Keratinocyte (primary cell): Measurements from ENCODE around the gene MOCS3. TPM values are rescaled to one million over a fixed set of nuclear protein-coding genes. Genes with fewer than 3 reads are reported as not detected.

Source experiments
- DNase-seq: peaks from one replicate; pipeline ENCODE4 v3.0.0-alpha.2; 2011; ENCODE audit warnings: low read depth, missing footprints, low spot score
- FAIRE-seq: peaks from 2 replicates; lab custom pipeline; 2011; peaks lifted over from hg19 to GRCh38; lab: Jason Lieb, UNC
- H2AFZ ChIP-seq: 2 replicates; pipeline ENCODE4 v1.6.0; 2012; ENCODE audit warnings: low read length, control low read depth, inconsistent platforms; ENCODE audit not compliant: control insufficient read depth
- H3K27ac ChIP-seq: 2 replicates; pipeline ENCODE4 v1.5.1; 2011; ENCODE audit warnings: low read length; ENCODE audit not compliant: control insufficient read depth, insufficient read depth
- H3K27me3 ChIP-seq: 3 replicates; pipeline ENCODE4 v1.6.0; 2011; ENCODE audit warnings: low read length; ENCODE audit not compliant: control insufficient read depth, insufficient read depth; ENCODE audit errors: extremely low read depth
- H3K36me3 ChIP-seq, 2 experiments: 2 replicates in 1 of 2; 3 replicates in 1 of 2; pipeline ENCODE4 v1.5.1; 2011; ENCODE audit warnings: low read length in 2 of 2, mild to moderate bottlenecking in 1 of 2; ENCODE audit not compliant: control insufficient read depth in 2 of 2, insufficient read depth in 2 of 2; ENCODE audit errors: extremely low read depth in 1 of 2
- H3K4me1 ChIP-seq: 3 replicates; pipeline ENCODE4 v1.5.1; 2011; ENCODE audit warnings: low read length; ENCODE audit not compliant: control insufficient read depth, insufficient read depth; ENCODE audit errors: extremely low read depth
- H3K4me2 ChIP-seq: 3 replicates; pipeline ENCODE4 v1.6.0; 2011; ENCODE audit warnings: low read depth, low read length; ENCODE audit not compliant: control insufficient read depth, insufficient read depth; ENCODE audit errors: extremely low read depth
- H3K4me3 ChIP-seq, 3 experiments: fragments of 200-600 bp in 1 of 3; sonication (generic) in 1 of 3; 2 replicates in 2 of 3; 3 replicates in 1 of 3; pipeline ENCODE4 v1.5.1; 2011 to 2016; ENCODE audit warnings: low read length in 3 of 3, mild to moderate bottlenecking in 3 of 3, control low read depth in 2 of 3, inconsistent platforms in 1 of 3, low read depth in 1 of 3, mixed read lengths in 1 of 3, mixed run types in 1 of 3, moderate library complexity in 1 of 3; ENCODE audit not compliant: control insufficient read depth in 2 of 3, insufficient read depth in 2 of 3; ENCODE audit errors: extremely low read depth in 1 of 3
- H3K79me2 ChIP-seq: 2 replicates; pipeline ENCODE4 v1.6.0; 2012; ENCODE audit warnings: low read length; ENCODE audit not compliant: control insufficient read depth, insufficient read depth
- H3K9ac ChIP-seq: 3 replicates; pipeline ENCODE4 v1.6.0; 2011; ENCODE audit warnings: low read length; ENCODE audit not compliant: control insufficient read depth, insufficient read depth; ENCODE audit errors: extremely low read depth
- H3K9me1 ChIP-seq: 3 replicates; pipeline ENCODE4 v1.6.0; 2011; ENCODE audit warnings: low read length; ENCODE audit not compliant: control insufficient read depth, insufficient read depth; ENCODE audit errors: extremely low read depth
- H3K9me3 ChIP-seq: 2 replicates; pipeline ENCODE4 v1.5.1; 2012; ENCODE audit warnings: low read depth, low read length; ENCODE audit not compliant: control insufficient read depth
- H4K20me1 ChIP-seq: 3 replicates; pipeline ENCODE4 v1.6.0; 2011; ENCODE audit warnings: low read length; ENCODE audit not compliant: control insufficient read depth, insufficient read depth; ENCODE audit errors: extremely low read depth
- EZH2 ChIP-seq: IDR thresholded peaks from one replicate; pipeline ENCODE4 v1.6.1; 2012; ENCODE audit warnings: inconsistent platforms, mild to moderate bottlenecking, low read length, moderate library complexity
- dilution Hi-C: fragments of 300-500 bp; cut with MboI; formaldehyde crosslinking; loops from one replicate; pipeline ENCODE4 v1.7.0; 2020; ENCODE audit warnings: low sequenced_read_pairs; ENCODE audit not compliant: extremely low pct_ligation_motif_present
- polyA plus RNA-seq, 5 experiments: library from polyadenylated mRNA; depleted of rRNA in 3 of 5; stranded (reverse) in 3 of 5; stranded (forward) in 1 of 5; unstranded in 1 of 5; fragments of >200 nt; gene quantifications; 1 replicate in 1 of 5; 2 replicates in 3 of 5; 3 replicates in 1 of 5; pipeline versions ENCODE4 v1.2.1 to v1.2.3, GENCODE V29; 2011 to 2012; ENCODE audit warnings: missing spikeins in 2 of 5, low read depth in 1 of 5, low replicate concordance in 1 of 5
- TF ChIP-seq, protein P1 (sequence below), 3 experiments: IDR thresholded peaks in 1 of 3; conservative IDR thresholded peaks in 1 of 3; optimal IDR thresholded peaks in 1 of 3; 2 replicates in 2 of 3; 3 replicates in 1 of 3; pipeline versions ENCODE3 to v1.5.1; 2011; ENCODE audit warnings: low read length in 3 of 3, mild to moderate bottlenecking in 3 of 3, moderate library complexity in 2 of 3, control low read depth in 1 of 3, inconsistent platforms in 1 of 3; ENCODE audit not compliant: insufficient read depth in 2 of 3; ENCODE audit errors: extremely low read depth in 1 of 3

The MOCS3 gene
- polyA plus RNA-seq, 1 donor (not counting 4 experiments of a cell fraction or from before 2014, with no cell fraction given), result 4.0 TPM

DNA sequence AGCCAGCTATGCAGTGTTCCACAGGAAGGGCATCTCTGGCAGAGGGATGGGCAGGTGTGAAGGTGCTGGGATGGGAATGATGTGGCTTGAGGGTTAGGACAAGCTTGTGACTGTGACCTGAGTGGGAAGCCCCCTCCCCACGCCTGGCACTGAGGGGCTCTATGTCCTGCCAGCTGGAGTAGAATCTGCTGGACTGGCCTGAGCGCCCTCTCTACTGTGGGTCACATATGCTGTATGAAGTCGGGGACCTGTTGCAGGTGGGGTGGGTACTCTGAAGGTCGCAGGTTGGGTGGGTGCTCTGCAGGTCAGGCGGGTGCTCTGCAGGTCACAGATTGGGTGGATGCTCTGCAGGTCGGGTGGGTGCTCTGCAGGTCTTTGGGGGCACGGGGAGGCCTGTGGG is 44.0 kb downstream of the MOCS3 start:
- Histone ChIP-seq H3K27me3 (no peaks in the 10 kb centered on the region), H3K79me2 (no peaks in the 10 kb centered on the region), H3K9me1 (no peaks in the 10 kb centered on the region), H3K27ac (no peak overlapping the region), H3K4me3 (no peak overlapping the region), H3K36me3 (no peaks in the 10 kb centered on the region), H3K4me2 (no peak overlapping the region), H2AFZ (no peak overlapping the region), H3K9me3 (no peaks in the 10 kb centered on the region), H4K20me1 (no peaks in the 10 kb centered on the region), H3K9ac (no peak overlapping the region), H3K4me1 (no peaks in the 10 kb centered on the region)
- DNase-seq (no peak), FAIRE-seq (no peak)
- dilution Hi-C loops, result no loop called here
- TF ChIP-seq, protein P1, sequence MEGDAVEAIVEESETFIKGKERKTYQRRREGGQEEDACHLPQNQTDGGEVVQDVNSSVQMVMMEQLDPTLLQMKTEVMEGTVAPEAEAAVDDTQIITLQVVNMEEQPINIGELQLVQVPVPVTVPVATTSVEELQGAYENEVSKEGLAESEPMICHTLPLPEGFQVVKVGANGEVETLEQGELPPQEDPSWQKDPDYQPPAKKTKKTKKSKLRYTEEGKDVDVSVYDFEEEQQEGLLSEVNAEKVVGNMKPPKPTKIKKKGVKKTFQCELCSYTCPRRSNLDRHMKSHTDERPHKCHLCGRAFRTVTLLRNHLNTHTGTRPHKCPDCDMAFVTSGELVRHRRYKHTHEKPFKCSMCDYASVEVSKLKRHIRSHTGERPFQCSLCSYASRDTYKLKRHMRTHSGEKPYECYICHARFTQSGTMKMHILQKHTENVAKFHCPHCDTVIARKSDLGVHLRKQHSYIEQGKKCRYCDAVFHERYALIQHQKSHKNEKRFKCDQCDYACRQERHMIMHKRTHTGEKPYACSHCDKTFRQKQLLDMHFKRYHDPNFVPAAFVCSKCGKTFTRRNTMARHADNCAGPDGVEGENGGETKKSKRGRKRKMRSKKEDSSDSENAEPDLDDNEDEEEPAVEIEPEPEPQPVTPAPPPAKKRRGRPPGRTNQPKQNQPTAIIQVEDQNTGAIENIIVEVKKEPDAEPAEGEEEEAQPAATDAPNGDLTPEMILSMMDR (optimal IDR thresholded peaks at IDR 0.05 in 1 of 3, IDR thresholded peaks at IDR 0.05 in 1 of 3, conservative IDR thresholded peaks at IDR 0.05 in 1 of 3; ENCODE audit: extremely low read depth in 1 of 3, insufficient read depth in 2 of 3, low read length in 3 of 3), result no peak
- TF ChIP-seq EZH2, result no peak

DNA sequence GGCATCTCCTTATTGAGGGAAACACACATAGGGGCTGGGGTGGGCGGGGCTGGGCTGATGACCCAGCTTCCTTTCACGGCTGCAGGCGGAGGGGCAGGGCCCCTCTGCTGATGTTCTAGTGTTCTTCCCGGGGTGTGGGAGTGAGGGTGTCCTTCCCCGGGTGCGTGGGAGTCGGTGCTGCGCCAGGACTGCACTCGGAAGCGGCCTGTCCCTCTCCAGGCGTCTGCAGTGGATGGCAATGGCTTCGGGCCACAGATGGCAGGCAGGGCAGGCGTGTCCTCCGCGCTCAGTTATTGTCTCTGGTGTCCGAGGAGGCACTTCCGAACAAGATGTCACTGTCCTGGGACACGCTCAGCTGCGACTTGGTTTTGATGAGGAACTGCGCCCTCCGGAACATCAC is 45.1 kb downstream of the MOCS3 start:
- H3K27me3 ChIP-seq, result no peaks in the 10 kb centered on the region
- H3K9me3 ChIP-seq, result no peaks in the 10 kb centered on the region
- no peaks in the 10 kb centered on the region for H4K20me1 ChIP-seq
- dilution Hi-C loops, result no loop called here
- H2AFZ ChIP-seq, result no peak overlapping the region
- H3K27ac ChIP-seq, result no peak overlapping the region
- no peaks in the 10 kb centered on the region for H3K36me3 ChIP-seq
- H3K4me2 ChIP-seq, result no peak overlapping the region
- FAIRE-seq (no peak), DNase-seq (no peak)
- TF ChIP-seq, protein P1 (optimal IDR thresholded peaks at IDR 0.05 in 1 of 3, IDR thresholded peaks at IDR 0.05 in 1 of 3, conservative IDR thresholded peaks at IDR 0.05 in 1 of 3; ENCODE audit: extremely low read depth in 1 of 3, insufficient read depth in 2 of 3, low read length in 3 of 3), result no peak
- no peak for TF ChIP-seq EZH2
- H3K9me1 ChIP-seq, result no peaks in the 10 kb centered on the region
- no peak overlapping the region for H3K9ac ChIP-seq
- H3K4me1 ChIP-seq, result no peaks in the 10 kb centered on the region
- no peak overlapping the region for H3K4me3 ChIP-seq
- no peaks in the 10 kb centered on the region for H3K79me2 ChIP-seq
